ENCODE data around the gene ZNF100.
"Not testable (repeated sequence)": the region's sequence is repeated elsewhere in the genome, so short reads cannot be mapped to it uniquely, and the experiment has no call there.

GRCh38 chr19:21755555-21755954, 11.8 kb downstream of the ZNF100 start:
- not testable (repeated sequence) for TF ChIP-seq CTCF (conservative IDR thresholded peaks at IDR 0.05; ENCODE audit: low read length); EZH2phosphoT487 (IDR thresholded peaks at IDR 0.05; ENCODE audit: borderline replicate concordance, low read depth, low read length)

Data from OCI-LY7 (cell line).